ENCODE data around the gene TARP.
"Not testable (repeated sequence)": the region's sequence is repeated elsewhere in the genome, so short reads cannot be mapped to it uniquely, and the experiment has no call there.

GRCh38 chr7:38243345-38243744, 30.1 kb downstream of the TARP start:
- not testable (repeated sequence) for TF ChIP-seq POLR2A (IDR thresholded peaks at IDR 0.05; ENCODE audit: low read depth, low read length); CTCF (conservative IDR thresholded peaks at IDR 0.05; ENCODE audit: low read depth, low read length); RFX5 (IDR thresholded peaks at IDR 0.05; ENCODE audit: low read depth, low read length); RAD21 (IDR thresholded peaks at IDR 0.05; ENCODE audit: low read length); RCOR1 (IDR thresholded peaks at IDR 0.05; ENCODE audit: insufficient replicate concordance, low read length); MAZ (IDR thresholded peaks at IDR 0.05; ENCODE audit: borderline replicate concordance, low read depth, low read length)
